HepG2 (cell line): Measurements from ENCODE around the gene GNPAT. TPM values are rescaled to one million over a fixed set of nuclear protein-coding genes. Genes with fewer than 3 reads are reported as not detected.
A peak's percentile ranks its signal among the peaks of the same experiment; 100 is the strongest.

Experiments used
- DR1 ChIP-seq: sonication (generic); formaldehyde crosslinking; IDR thresholded peaks from 2 replicates; pipeline ENCODE4 v1.8.0; 2021; ENCODE audit warnings: mild to moderate bottlenecking, missing genetic modification reagents, inconsistent platforms
- ETV6 ChIP-seq: sonication (generic); formaldehyde crosslinking; conservative IDR thresholded peaks from 2 replicates; pipeline ENCODE4 v1.4.0; 2020; ENCODE audit warnings: missing genetic modification reagents
- FIP1L1 ChIP-seq: fragments of 200-400 bp; formaldehyde crosslinking; IDR thresholded peaks from 2 replicates; pipeline ENCODE4 v1.6.1; 2018; ENCODE audit warnings: low read depth, mild to moderate bottlenecking, low read length, moderate library complexity, borderline replicate concordance; ENCODE audit not compliant: insufficient read depth
- HDAC2 ChIP-seq: sonication (generic); formaldehyde crosslinking; IDR thresholded peaks from 2 replicates; pipeline ENCODE4 v1.4.0; 2020; ENCODE audit warnings: missing genetic modification reagents
- HDAC6 ChIP-seq: fragments of 200-600 bp; sonication (generic); IDR thresholded peaks from 2 replicates; pipeline ENCODE4 v1.7.0; 2017; ENCODE audit warnings: mild to moderate bottlenecking, antibody characterized with exemption, low read length, low read depth
- MAZ ChIP-seq, 2 experiments: sonication (generic) in 1 of 2; formaldehyde crosslinking in 1 of 2; IDR thresholded peaks; 2 replicates each; pipeline versions ENCODE4 v1.5.0 to v1.6.1; 2012 to 2020; ENCODE audit warnings: low read depth in 2 of 2, mild to moderate bottlenecking in 2 of 2, borderline replicate concordance in 1 of 2, improper control_type of control experiment in 1 of 2, low read length in 1 of 2, missing genetic modification reagents in 1 of 2, moderate library complexity in 1 of 2
- MLLT10 ChIP-seq: sonication (generic); formaldehyde crosslinking; IDR thresholded peaks from 2 replicates; pipeline ENCODE4 v1.4.0; 2020; ENCODE audit warnings: missing genetic modification reagents
- NAIF1 ChIP-seq: sonication (generic); formaldehyde crosslinking; IDR thresholded peaks from 2 replicates; pipeline ENCODE4 v1.5.0; 2020; ENCODE audit warnings: mild to moderate bottlenecking, missing genetic modification reagents, borderline replicate concordance
- NR2F2 ChIP-seq: IDR thresholded peaks from 2 replicates; pipeline ENCODE4 v1.6.1; 2012; ENCODE audit warnings: low read depth, inconsistent platforms, borderline replicate concordance
- SNRNP70 ChIP-seq: fragments of 200-400 bp; formaldehyde crosslinking; IDR thresholded peaks from 2 replicates; pipeline ENCODE4 v1.6.1; 2017; ENCODE audit warnings: mild to moderate bottlenecking, low read depth, low read length, moderate library complexity
- SP4 ChIP-seq: sonication (generic); formaldehyde crosslinking; IDR thresholded peaks from 2 replicates; pipeline ENCODE4 v1.8.1; 2023; ENCODE audit warnings: mild to moderate bottlenecking, missing genetic modification reagents
- SRY ChIP-seq: sonication (generic); formaldehyde crosslinking; IDR thresholded peaks from 2 replicates; pipeline ENCODE4 v1.8.0; 2022; ENCODE audit warnings: mild to moderate bottlenecking, missing genetic modification reagents
- ZBTB1 ChIP-seq: sonication (generic); formaldehyde crosslinking; IDR thresholded peaks from 2 replicates; pipeline ENCODE4 v1.4.0; 2020; ENCODE audit warnings: missing genetic modification reagents, borderline replicate concordance
- ZGPAT ChIP-seq: IDR thresholded peaks from 2 replicates; pipeline ENCODE4 v1.6.1; 2016; ENCODE audit warnings: mild to moderate bottlenecking
- ZNF343 ChIP-seq: sonication (generic); formaldehyde crosslinking; IDR thresholded peaks from 2 replicates; pipeline ENCODE4 v1.4.0; 2020; ENCODE audit warnings: mild to moderate bottlenecking, missing genetic modification reagents
- ZNF354B ChIP-seq: sonication (generic); formaldehyde crosslinking; IDR thresholded peaks from 2 replicates; pipeline ENCODE4 v1.8.0; 2022; ENCODE audit warnings: mild to moderate bottlenecking, missing genetic modification reagents
- ZNF468 ChIP-seq: sonication (generic); formaldehyde crosslinking; IDR thresholded peaks from 2 replicates; pipeline ENCODE4 v1.8.0; 2022; ENCODE audit warnings: mild to moderate bottlenecking, moderate library complexity, missing genetic modification reagents
- ZNF75D ChIP-seq: sonication (generic); formaldehyde crosslinking; IDR thresholded peaks from 2 replicates; pipeline ENCODE4 v1.8.1; 2023; ENCODE audit warnings: missing genetic modification reagents, mild to moderate bottlenecking, borderline replicate concordance
- ZNF766 ChIP-seq: sonication (generic); formaldehyde crosslinking; IDR thresholded peaks from 2 replicates; pipeline ENCODE4 v1.5.0; 2020; ENCODE audit warnings: missing genetic modification reagents, borderline replicate concordance
- polyA plus RNA-seq, 8 experiments: library from polyadenylated mRNA; depleted of rRNA in 3 of 8; stranded (reverse) in 7 of 8; unstranded in 1 of 8; fragments of >200 nt; fragmentation: Illumina TruSeq in 4 of 8; extraction: Trizol in 4 of 8; gene quantifications; 2 replicates each; pipeline versions ENCODE4 v1.2.1 to v1.2.3, GENCODE V29; 2011 to 2016; ENCODE audit warnings: low read depth in 4 of 8, missing spikeins in 1 of 8, mixed read lengths in 1 of 8; ENCODE audit not compliant: insufficient read depth in 1 of 8
- total RNA-seq, 5 experiments: library from RNA; depleted of rRNA; stranded (reverse); fragments of >200 nt; fragmentation: Illumina TruSeq; extraction: Trizol; gene quantifications; 2 replicates each; pipeline ENCODE4 v1.2.3, GENCODE V29; 2016; ENCODE audit warnings: low read depth in 1 of 5
- TF ChIP-seq, protein P1 (sequence below): sonication (generic); formaldehyde crosslinking; conservative IDR thresholded peaks from 2 replicates; pipeline ENCODE4 v1.4.0; 2020; ENCODE audit warnings: missing genetic modification reagents
- TF ChIP-seq, protein P2 (sequence below): IDR thresholded peaks from 2 replicates; pipeline ENCODE4 v1.6.1; 2016; ENCODE audit warnings: low read depth
- TF ChIP-seq, protein P3 (sequence below): sonication (generic); formaldehyde crosslinking; IDR thresholded peaks from 2 replicates; pipeline ENCODE4 v1.4.0; 2020; ENCODE audit warnings: missing genetic modification reagents

GNPAT gene
- total and polyA plus RNA-seq, 2 of the 13 experiments (the other 11 are each of a cell fraction or from before 2014, with no cell fraction given): 58.3 to 114 TPM

DNA sequence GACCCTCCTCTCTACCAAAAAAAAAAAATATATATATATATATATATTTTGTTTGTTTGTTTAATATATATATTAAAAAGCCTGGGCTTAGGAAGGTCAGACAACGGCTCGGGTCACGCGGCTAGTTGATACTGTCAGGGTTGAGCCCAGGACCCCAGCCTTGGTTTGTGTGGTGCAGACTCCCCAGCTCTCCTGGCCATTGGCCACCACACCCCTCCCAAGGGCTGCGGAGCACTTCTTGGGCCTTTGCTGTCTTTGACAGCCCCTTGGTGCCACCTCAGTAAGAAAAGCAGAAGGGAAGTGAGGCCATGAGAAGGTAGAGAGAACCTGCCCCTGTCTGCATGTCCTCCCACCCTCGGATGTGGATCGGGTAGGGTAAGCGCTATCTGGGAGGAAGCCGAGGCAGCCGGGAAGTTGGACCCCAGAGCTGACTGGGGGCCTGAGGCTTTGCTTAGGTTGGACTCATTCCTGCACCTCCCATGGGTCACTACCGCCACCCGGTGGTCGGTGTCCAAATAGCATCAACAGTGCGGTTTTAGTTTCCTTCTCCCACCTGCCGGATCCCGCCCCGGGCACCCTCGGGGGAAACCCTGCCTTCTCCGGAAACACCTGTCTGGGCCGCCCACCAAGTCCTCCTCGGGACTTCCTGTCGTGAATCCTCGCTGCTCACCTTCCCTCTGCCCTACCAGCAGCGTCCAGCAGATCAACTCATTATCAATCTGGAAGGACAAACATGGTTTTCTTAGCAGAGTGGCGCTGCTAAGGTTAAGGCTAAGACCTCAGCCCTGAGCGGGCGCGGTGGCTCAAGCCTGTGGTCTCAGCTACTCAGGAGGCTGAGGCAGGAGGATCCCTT lies 29.8 kb upstream of the GNPAT start (continued):
- TF ChIP-seq, protein P1, sequence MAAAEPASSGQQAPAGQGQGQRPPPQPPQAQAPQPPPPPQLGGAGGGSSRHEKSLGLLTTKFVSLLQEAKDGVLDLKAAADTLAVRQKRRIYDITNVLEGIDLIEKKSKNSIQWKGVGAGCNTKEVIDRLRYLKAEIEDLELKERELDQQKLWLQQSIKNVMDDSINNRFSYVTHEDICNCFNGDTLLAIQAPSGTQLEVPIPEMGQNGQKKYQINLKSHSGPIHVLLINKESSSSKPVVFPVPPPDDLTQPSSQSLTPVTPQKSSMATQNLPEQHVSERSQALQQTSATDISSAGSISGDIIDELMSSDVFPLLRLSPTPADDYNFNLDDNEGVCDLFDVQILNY: no peak; the same call in 1 of the 2 replicates
- TF ChIP-seq DR1 (CRISPR knock-in tag) (no peak), FIP1L1 (no peak), HDAC6 (no peak), ZNF766 (CRISPR knock-in tag) (no peak), SP4 (CRISPR knock-in tag) (peak; percentile 53; the same call in 1 of the 2 replicates), NR2F2 (no peak; the same call in 1 of the 2 replicates), SRY (CRISPR knock-in tag) (no peak), NAIF1 (no peak), ZNF354B (CRISPR knock-in tag) (no peak), ZBTB1 (CRISPR knock-in tag) (no peak), HDAC2 (peak; percentile 49; the same call in 1 of the 2 replicates), ZGPAT (peak; percentile 61), ZNF343 (CRISPR knock-in tag) (no peak), MAZ (IDR thresholded peaks at IDR 0.05; ENCODE audit: borderline replicate concordance, low read depth, low read length) (no peak), MAZ (CRISPR knock-in tag; IDR thresholded peaks at IDR 0.05; ENCODE audit: low read depth) (peak; percentile 38; the same call in 1 of the 2 replicates), MLLT10 (CRISPR knock-in tag) (no peak), ZNF75D (CRISPR knock-in tag) (no peak), ETV6 (CRISPR knock-in tag) (0 out of 2 replicates have a peak, but pooled peaks have one; percentile 27), SNRNP70 (no peak), ZNF468 (CRISPR knock-in tag) (no peak)
- TF ChIP-seq, protein P2, sequence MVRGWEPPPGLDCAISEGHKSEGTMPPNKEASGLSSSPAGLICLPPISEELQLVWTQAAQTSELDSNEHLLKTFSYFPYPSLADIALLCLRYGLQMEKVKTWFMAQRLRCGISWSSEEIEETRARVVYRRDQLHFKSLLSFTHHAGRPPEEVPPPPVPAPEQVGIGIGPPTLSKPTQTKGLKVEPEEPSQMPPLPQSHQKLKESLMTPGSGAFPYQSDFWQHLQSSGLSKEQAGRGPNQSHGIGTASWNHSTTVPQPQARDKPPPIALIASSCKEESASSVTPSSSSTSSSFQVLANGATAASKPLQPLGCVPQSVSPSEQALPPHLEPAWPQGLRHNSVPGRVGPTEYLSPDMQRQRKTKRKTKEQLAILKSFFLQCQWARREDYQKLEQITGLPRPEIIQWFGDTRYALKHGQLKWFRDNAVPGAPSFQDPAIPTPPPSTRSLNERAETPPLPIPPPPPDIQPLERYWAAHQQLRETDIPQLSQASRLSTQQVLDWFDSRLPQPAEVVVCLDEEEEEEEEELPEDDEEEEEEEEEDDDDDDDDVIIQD (CRISPR knock-in tag): no peak
- TF ChIP-seq, protein P3, sequence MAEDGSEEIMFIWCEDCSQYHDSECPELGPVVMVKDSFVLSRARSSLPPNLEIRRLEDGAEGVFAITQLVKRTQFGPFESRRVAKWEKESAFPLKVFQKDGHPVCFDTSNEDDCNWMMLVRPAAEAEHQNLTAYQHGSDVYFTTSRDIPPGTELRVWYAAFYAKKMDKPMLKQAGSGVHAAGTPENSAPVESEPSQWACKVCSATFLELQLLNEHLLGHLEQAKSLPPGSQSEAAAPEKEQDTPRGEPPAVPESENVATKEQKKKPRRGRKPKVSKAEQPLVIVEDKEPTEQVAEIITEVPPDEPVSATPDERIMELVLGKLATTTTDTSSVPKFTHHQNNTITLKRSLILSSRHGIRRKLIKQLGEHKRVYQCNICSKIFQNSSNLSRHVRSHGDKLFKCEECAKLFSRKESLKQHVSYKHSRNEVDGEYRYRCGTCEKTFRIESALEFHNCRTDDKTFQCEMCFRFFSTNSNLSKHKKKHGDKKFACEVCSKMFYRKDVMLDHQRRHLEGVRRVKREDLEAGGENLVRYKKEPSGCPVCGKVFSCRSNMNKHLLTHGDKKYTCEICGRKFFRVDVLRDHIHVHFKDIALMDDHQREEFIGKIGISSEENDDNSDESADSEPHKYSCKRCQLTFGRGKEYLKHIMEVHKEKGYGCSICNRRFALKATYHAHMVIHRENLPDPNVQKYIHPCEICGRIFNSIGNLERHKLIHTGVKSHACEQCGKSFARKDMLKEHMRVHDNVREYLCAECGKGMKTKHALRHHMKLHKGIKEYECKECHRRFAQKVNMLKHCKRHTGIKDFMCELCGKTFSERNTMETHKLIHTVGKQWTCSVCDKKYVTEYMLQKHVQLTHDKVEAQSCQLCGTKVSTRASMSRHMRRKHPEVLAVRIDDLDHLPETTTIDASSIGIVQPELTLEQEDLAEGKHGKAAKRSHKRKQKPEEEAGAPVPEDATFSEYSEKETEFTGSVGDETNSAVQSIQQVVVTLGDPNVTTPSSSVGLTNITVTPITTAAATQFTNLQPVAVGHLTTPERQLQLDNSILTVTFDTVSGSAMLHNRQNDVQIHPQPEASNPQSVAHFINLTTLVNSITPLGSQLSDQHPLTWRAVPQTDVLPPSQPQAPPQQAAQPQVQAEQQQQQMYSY (CRISPR knock-in tag): no peak
